ENCODE results near the gene SELENON.

DNA sequence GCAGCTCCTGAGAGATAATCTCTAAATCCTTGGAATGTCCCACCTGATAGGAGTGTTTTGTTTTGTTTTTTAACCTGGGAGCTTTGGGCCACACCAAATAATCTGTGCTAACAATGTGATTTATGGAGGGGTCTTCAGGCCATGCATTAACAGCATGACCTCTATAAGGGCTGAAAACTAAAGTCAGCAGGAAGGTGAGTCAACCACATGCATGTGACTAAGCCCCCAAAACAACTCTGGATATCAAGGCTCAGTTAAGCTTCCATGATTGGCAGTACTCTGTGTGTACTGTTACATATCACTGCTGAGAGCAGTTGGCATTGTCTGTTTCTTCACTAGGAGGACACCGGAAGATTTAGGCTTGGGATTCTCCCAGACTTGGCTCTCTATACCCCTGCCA lies 48.5 kb downstream of the SELENON start:
- TF ChIP-seq, protein P1, sequence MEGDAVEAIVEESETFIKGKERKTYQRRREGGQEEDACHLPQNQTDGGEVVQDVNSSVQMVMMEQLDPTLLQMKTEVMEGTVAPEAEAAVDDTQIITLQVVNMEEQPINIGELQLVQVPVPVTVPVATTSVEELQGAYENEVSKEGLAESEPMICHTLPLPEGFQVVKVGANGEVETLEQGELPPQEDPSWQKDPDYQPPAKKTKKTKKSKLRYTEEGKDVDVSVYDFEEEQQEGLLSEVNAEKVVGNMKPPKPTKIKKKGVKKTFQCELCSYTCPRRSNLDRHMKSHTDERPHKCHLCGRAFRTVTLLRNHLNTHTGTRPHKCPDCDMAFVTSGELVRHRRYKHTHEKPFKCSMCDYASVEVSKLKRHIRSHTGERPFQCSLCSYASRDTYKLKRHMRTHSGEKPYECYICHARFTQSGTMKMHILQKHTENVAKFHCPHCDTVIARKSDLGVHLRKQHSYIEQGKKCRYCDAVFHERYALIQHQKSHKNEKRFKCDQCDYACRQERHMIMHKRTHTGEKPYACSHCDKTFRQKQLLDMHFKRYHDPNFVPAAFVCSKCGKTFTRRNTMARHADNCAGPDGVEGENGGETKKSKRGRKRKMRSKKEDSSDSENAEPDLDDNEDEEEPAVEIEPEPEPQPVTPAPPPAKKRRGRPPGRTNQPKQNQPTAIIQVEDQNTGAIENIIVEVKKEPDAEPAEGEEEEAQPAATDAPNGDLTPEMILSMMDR (conservative IDR thresholded peaks at IDR 0.05; ENCODE audit: low read length): no peak
- no peak for TF ChIP-seq EZH2phosphoT487 (IDR thresholded peaks at IDR 0.05; ENCODE audit: borderline replicate concordance, low read depth, low read length)
